Uterus (tissue), 4 donors: ENCODE measurements around the gene DGKD. TPM values are rescaled to one million over a fixed set of nuclear protein-coding genes. Genes with fewer than 3 reads are reported as not detected.

ENCODE experiments used
- DNase-seq, 2 donors: peaks; one replicate each; pipeline ENCODE4 v3.0.0-alpha.2; 2019 to 2020
- H3K27ac ChIP-seq, 2 donors: fragments of 200-600 bp; sonication (generic); 1 replicate in 1 of 2; 2 replicates in 1 of 2; pipeline ENCODE4 v1.5.1; 2016 to 2018
- H3K27me3 ChIP-seq, 2 donors: fragments of 200-600 bp; sonication (generic); one replicate each; pipeline ENCODE4 v1.5.1; 2018 to 2019; ENCODE audit warnings: control low read depth in 1 of 2
- H3K36me3 ChIP-seq, 2 donors: fragments of 200-600 bp; sonication (generic); one replicate each; pipeline ENCODE4 v1.5.1; 2019; ENCODE audit warnings: control low read depth in 1 of 2
- H3K4me1 ChIP-seq, 2 donors: fragments of 200-600 bp; sonication (generic); one replicate each; pipeline ENCODE4 v1.5.1; 2018 to 2019; ENCODE audit warnings: control low read depth in 1 of 2
- H3K4me3 ChIP-seq, 2 donors: fragments of 200-600 bp; sonication (generic); 1 replicate in 1 of 2; 2 replicates in 1 of 2; pipeline ENCODE4 v1.5.1; 2018 to 2019; ENCODE audit warnings: mild to moderate bottlenecking in 1 of 2
- H3K9me3 ChIP-seq, 2 donors: fragments of 200-600 bp; sonication (generic); one replicate each; pipeline ENCODE4 v1.5.1; 2019; ENCODE audit warnings: control low read depth in 1 of 2
- CTCF ChIP-seq, 4 experiments: fragments of 200-600 bp in 2 of 4; fragments of 450-650 bp in 2 of 4; sonication (generic) in 2 of 4; IDR thresholded peaks; one replicate each; pipeline ENCODE4 v1.5.1; 2016 to 2019; ENCODE audit warnings: antibody characterized with exemption in 4 of 4, mild to moderate bottlenecking in 2 of 4, moderate library complexity in 1 of 4
- POLR2A ChIP-seq, 2 donors: fragments of 450-650 bp; IDR thresholded peaks; one replicate each; pipeline ENCODE4 v1.6.1; 2016; ENCODE audit warnings: antibody characterized with exemption in 2 of 2, mild to moderate bottlenecking in 1 of 2, moderate library complexity in 1 of 2
- intact Hi-C: fragments of 100-400 bp; cut with DNase I; formaldehyde crosslinking; loops from one replicate; pipeline ENCODE4 v1.15.1; 2023; ENCODE audit warnings: low total_unique reads
- total RNA-seq, 4 donors: library from RNA; depleted of rRNA in 3 of 4; stranded (reverse); fragments of >200 nt in 3 of 4; gene quantifications; one replicate each; pipeline versions ENCODE4 v1.1.0 to v1.2.4, GENCODE V29; 2014 to 2023
- donor health status: DM: yes; HTN: yes; CAD: no.

The DGKD gene
- total RNA-seq, 4 donors from 2014 or later: 5.0 to 46.1 (median 28.0) TPM

GRCh38 chr2:233458826-233459225 lies 104.5 kb downstream of the DGKD start:
- Histone ChIP-seq H3K36me3 (no peaks in the 10 kb centered on the region), H3K27ac (no peak overlapping the region)
- intact Hi-C loops: no loop called here

GRCh38 chr2:233459426-233459825 lies 105.1 kb downstream of the DGKD start:
- intact Hi-C loops: no loop called here
- H3K4me1 ChIP-seq: no peaks in the 10 kb centered on the region
- no peak overlapping the region for H3K27ac ChIP-seq
- H3K9me3 ChIP-seq: no peaks in the 10 kb centered on the region
- TF ChIP-seq CTCF (IDR thresholded peaks at IDR 0.05) (no peak), POLR2A (IDR thresholded peaks at IDR 0.05) (no peak)
- no peak overlapping the region for H3K4me3 ChIP-seq
- no peaks in the 10 kb centered on the region for H3K36me3 ChIP-seq
- H3K27me3 ChIP-seq: no peaks in the 10 kb centered on the region
- no peak for DNase-seq

More at GRCh38 chr2:233458826-233459225, 104.5 kb downstream of the DGKD start:
- Histone ChIP-seq H3K9me3 (no peaks in the 10 kb centered on the region), H3K4me3 (no peak overlapping the region), H3K4me1 (no peaks in the 10 kb centered on the region), H3K27me3 (no peaks in the 10 kb centered on the region)
- DNase-seq: no peak
- TF ChIP-seq POLR2A (IDR thresholded peaks at IDR 0.05): no peak
- TF ChIP-seq CTCF (IDR thresholded peaks at IDR 0.05): no peak

GRCh38 chr2:233460726-233461441 lies 106.6 kb downstream of the DGKD start:
- DNase-seq: no peak
- H3K36me3 ChIP-seq: no peaks in the 10 kb centered on the region
- H3K4me1 ChIP-seq: no peaks in the 10 kb centered on the region
- H3K9me3 ChIP-seq: no peaks in the 10 kb centered on the region
- intact Hi-C loops: no loop called here
- H3K27ac ChIP-seq: no peak overlapping the region
- H3K4me3 ChIP-seq: no peak overlapping the region
- H3K27me3 ChIP-seq: no peaks in the 10 kb centered on the region
- TF ChIP-seq CTCF (IDR thresholded peaks at IDR 0.05) (no peak), POLR2A (IDR thresholded peaks at IDR 0.05) (no peak)

DNA sequence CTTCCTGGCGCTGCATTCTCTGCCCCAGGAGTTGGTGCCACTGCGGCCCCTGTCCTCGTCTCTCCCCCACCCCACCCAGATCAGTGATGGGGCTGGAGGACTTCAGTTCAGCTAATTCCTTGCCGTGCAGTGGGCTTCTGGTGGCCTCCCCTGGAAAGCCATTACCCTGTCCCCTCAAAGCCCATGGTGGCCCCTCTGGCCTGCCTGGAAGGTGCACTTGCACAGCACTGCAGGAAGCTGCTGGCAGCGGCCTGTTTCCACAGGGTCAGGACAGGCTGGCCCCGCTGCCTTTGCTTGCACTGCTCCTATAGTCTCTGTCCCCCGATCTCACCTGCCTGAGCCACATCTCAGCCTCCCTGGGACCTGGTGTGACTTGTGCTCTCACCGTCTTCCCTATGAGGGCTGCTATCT lies 107.2 kb downstream of the DGKD start:
- no peaks in the 10 kb centered on the region for H3K4me1 ChIP-seq
- no peak overlapping the region for H3K27ac ChIP-seq
- no peak overlapping the region for H3K4me3 ChIP-seq
- H3K36me3 ChIP-seq: no peaks in the 10 kb centered on the region
- no peak for DNase-seq
- no peak for TF ChIP-seq CTCF (IDR thresholded peaks at IDR 0.05)
- no peak for TF ChIP-seq POLR2A (IDR thresholded peaks at IDR 0.05)
- H3K9me3 ChIP-seq: no peaks in the 10 kb centered on the region
- H3K27me3 ChIP-seq: no peaks in the 10 kb centered on the region
- intact Hi-C loops: no loop called here

GRCh38 chr2:233462202-233462785 lies 108.0 kb downstream of the DGKD start:
- no peak for TF ChIP-seq POLR2A (IDR thresholded peaks at IDR 0.05)
- no peak for TF ChIP-seq CTCF (IDR thresholded peaks at IDR 0.05)
- Histone ChIP-seq H3K36me3 (no peaks in the 10 kb centered on the region), H3K4me3 (no peak overlapping the region), H3K9me3 (no peaks in the 10 kb centered on the region), H3K27me3 (no peaks in the 10 kb centered on the region), H3K4me1 (no peaks in the 10 kb centered on the region), H3K27ac (no peak overlapping the region)
- no peak for DNase-seq
- intact Hi-C loops: no loop called here
